ENCODE results near the gene LALBA. TPM values are rescaled to one million over a fixed set of nuclear protein-coding genes. Genes with fewer than 3 reads are reported as not detected.

The LALBA gene
- not detected for polyA plus RNA-seq (ENCODE audit: low read depth in 6 of 6)

GRCh38 chr12:48569946-48570345, at the start of gene LALBA:
Gene LALBA (minus strand): TSS chr12:48570046. CDS start chr12:48570020, 26 bp downstream.
- Mint-ChIP-seq H3K36me3 (no peaks in the 10 kb centered on the region), H3K27me3 (peaks cover 39 to 55% (median 41%) of the 10 kb centered on the region in 3 donors), H3K4me1 (peaks cover 0 to 6% (median 0%) of the 10 kb centered on the region in 3 donors), H3K27ac (no peak within 1 kb of the TSS), H3K4me3 (no peak within 1 kb of the TSS), H3K9me3 (no peaks in the 10 kb centered on the region)
- no peak for ATAC-seq (ENCODE audit: low read depth in 2 of 2)
- DNase-seq, result no peak

GRCh38 chr12:48618541-48618940, 48.7 kb upstream of the LALBA start:
- DNase-seq, result peak; percentile 54
- Mint-ChIP-seq H3K36me3 (peaks cover 0 to 16% of the 10 kb centered on the region in 2 donors), H3K9me3 (peaks cover 7 to 25% (median 16%) of the 10 kb centered on the region in 7 donors), H3K27ac (no peak overlapping the region), H3K4me1 (no peaks in the 10 kb centered on the region), H3K4me3 (no peak overlapping the region), H3K27me3 (peaks cover 35 to 60% (median 60%) of the 10 kb centered on the region in 3 donors)
- peak; percentile 69 to 80 for ATAC-seq (ENCODE audit: low read depth in 2 of 2)

GRCh38 chr12:48615681-48616080, 45.8 kb upstream of the LALBA start:
- Mint-ChIP-seq H3K27me3 (peaks cover 34 to 74% (median 65%) of the 10 kb centered on the region in 3 donors), H3K36me3 (peaks cover 5 to 22% of the 10 kb centered on the region in 2 donors), H3K4me3 (no peak overlapping the region), H3K4me1 (no peaks in the 10 kb centered on the region), H3K27ac (no peak overlapping the region), H3K9me3 (peaks cover 12 to 42% (median 32%) of the 10 kb centered on the region in 7 donors)
- DNase-seq (no peak), ATAC-seq (ENCODE audit: low read depth in 2 of 2) (no peak)

GRCh38 chr12:48613321-48613720, 43.5 kb upstream of the LALBA start:
- peaks cover 12 to 58% (median 45%) of the 10 kb centered on the region in 7 donors for H3K9me3 Mint-ChIP-seq

GRCh38 chr12:48602192-48602989, 32.5 kb upstream of the LALBA start:
- H3K27me3 Mint-ChIP-seq, result peaks cover 24 to 37% (median 27%) of the 10 kb centered on the region in 3 donors
- H3K36me3 Mint-ChIP-seq, result peaks cover 0 to 24% of the 10 kb centered on the region in 2 donors
- no peak for ATAC-seq (ENCODE audit: low read depth in 2 of 2)
- H3K27ac Mint-ChIP-seq, result no peak overlapping the region
- H3K4me3 Mint-ChIP-seq, result no peak overlapping the region
- H3K9me3 Mint-ChIP-seq, result peaks cover 20 to 66% (median 41%) of the 10 kb centered on the region in 7 donors
- DNase-seq, result no peak
- H3K4me1 Mint-ChIP-seq, result no peaks in the 10 kb centered on the region

More at GRCh38 chr12:48613321-48613720, 43.5 kb upstream of the LALBA start:
- ATAC-seq (ENCODE audit: low read depth in 2 of 2) (no peak), DNase-seq (no peak)
- Mint-ChIP-seq H3K27me3 (peaks cover 22 to 61% (median 45%) of the 10 kb centered on the region in 3 donors), H3K4me3 (no peak overlapping the region), H3K4me1 (no peaks in the 10 kb centered on the region), H3K27ac (no peak overlapping the region), H3K36me3 (peaks cover 9 to 22% of the 10 kb centered on the region in 2 donors)

GRCh38 chr12:48601013-48601756, 31.3 kb upstream of the LALBA start:
- ATAC-seq (ENCODE audit: low read depth in 2 of 2) (no peak), DNase-seq (no peak)
- peaks cover 11 to 62% (median 37%) of the 10 kb centered on the region in 7 donors for H3K9me3 Mint-ChIP-seq
- peaks cover 24 to 37% (median 27%) of the 10 kb centered on the region in 3 donors for H3K27me3 Mint-ChIP-seq
- peaks cover 0 to 13% of the 10 kb centered on the region in 2 donors for H3K36me3 Mint-ChIP-seq
- H3K4me1 Mint-ChIP-seq, result no peaks in the 10 kb centered on the region
- no peak overlapping the region for H3K4me3 Mint-ChIP-seq
- no peak overlapping the region for H3K27ac Mint-ChIP-seq

- ATAC-seq (ENCODE audit: low read depth in 2 of 2), result no peak
- H3K27ac Mint-ChIP-seq, result peak overlapping the region in 1 of 6 donors; percentile 4
- H3K27me3 Mint-ChIP-seq, result peaks cover 24 to 37% (median 27%) of the 10 kb centered on the region in 3 donors
- H3K4me3 Mint-ChIP-seq, result no peak overlapping the region
- H3K4me1 Mint-ChIP-seq, result no peaks in the 10 kb centered on the region
- peaks cover 11 to 57% (median 33%) of the 10 kb centered on the region in 7 donors for H3K9me3 Mint-ChIP-seq
- DNase-seq, result no peak
- H3K36me3 Mint-ChIP-seq, result peaks cover 0 to 12% of the 10 kb centered on the region in 2 donors
These were observed 30.7 kb upstream of the LALBA start for GRCh38 chr12:48600552-48600951.

GRCh38 chr12:48592591-48593086, 22.8 kb upstream of the LALBA start:
- no peaks in the 10 kb centered on the region for H3K4me1 Mint-ChIP-seq
- no peaks in the 10 kb centered on the region for H3K36me3 Mint-ChIP-seq
- no peak for DNase-seq
- no peak overlapping the region for H3K27ac Mint-ChIP-seq
- no peak for ATAC-seq (ENCODE audit: low read depth in 2 of 2)
- peaks cover 0 to 16% (median 9%) of the 10 kb centered on the region in 7 donors for H3K9me3 Mint-ChIP-seq
- H3K4me3 Mint-ChIP-seq, result no peak overlapping the region
- H3K27me3 Mint-ChIP-seq, result peaks cover 19 to 42% (median 20%) of the 10 kb centered on the region in 3 donors

GRCh38 chr12:48586361-48586760, 16.5 kb upstream of the LALBA start:
- DNase-seq, result no peak
- Mint-ChIP-seq H3K9me3 (peaks cover 0 to 2% (median 0%) of the 10 kb centered on the region in 7 donors), H3K27ac (no peak overlapping the region), H3K4me1 (no peaks in the 10 kb centered on the region), H3K4me3 (no peak overlapping the region), H3K27me3 (peaks cover 24 to 56% (median 44%) of the 10 kb centered on the region in 3 donors), H3K36me3 (no peaks in the 10 kb centered on the region)
- ATAC-seq (ENCODE audit: low read depth in 2 of 2), result no peak

- Mint-ChIP-seq H3K27me3 (peaks cover 24 to 44% (median 44%) of the 10 kb centered on the region in 3 donors), H3K36me3 (no peaks in the 10 kb centered on the region), H3K9me3 (peaks cover 0 to 2% (median 0%) of the 10 kb centered on the region in 7 donors), H3K4me1 (no peaks in the 10 kb centered on the region), H3K4me3 (no peak overlapping the region), H3K27ac (no peak overlapping the region)
- no peak for DNase-seq
- ATAC-seq (ENCODE audit: low read depth in 2 of 2), result no peak
These were observed 13.9 kb upstream of the LALBA start for GRCh38 chr12:48583728-48584127.

GRCh38 chr12:48580831-48581230, 11.0 kb upstream of the LALBA start:
- H3K9me3 Mint-ChIP-seq, result peaks cover 0 to 2% (median 0%) of the 10 kb centered on the region in 7 donors
- DNase-seq (no peak), ATAC-seq (ENCODE audit: low read depth in 2 of 2) (no peak)
- H3K27me3 Mint-ChIP-seq, result peaks cover 18 to 24% (median 21%) of the 10 kb centered on the region in 3 donors
- no peak overlapping the region for H3K4me3 Mint-ChIP-seq
- no peak overlapping the region for H3K27ac Mint-ChIP-seq
- no peaks in the 10 kb centered on the region for H3K4me1 Mint-ChIP-seq
- no peaks in the 10 kb centered on the region for H3K36me3 Mint-ChIP-seq

GRCh38 chr12:48572326-48572725, 2.5 kb upstream of the LALBA start:
- no peak overlapping the region for H3K4me3 Mint-ChIP-seq
- H3K36me3 Mint-ChIP-seq, result no peaks in the 10 kb centered on the region
- no peaks in the 10 kb centered on the region for H3K9me3 Mint-ChIP-seq
- H3K4me1 Mint-ChIP-seq, result peaks cover 0 to 6% (median 0%) of the 10 kb centered on the region in 3 donors
- DNase-seq (no peak), ATAC-seq (ENCODE audit: low read depth in 2 of 2) (no peak)
- H3K27me3 Mint-ChIP-seq, result peaks cover 29 to 45% (median 43%) of the 10 kb centered on the region in 3 donors
- H3K27ac Mint-ChIP-seq, result no peak overlapping the region

GRCh38 chr12:48567731-48568130, 2.1 kb downstream of the LALBA start:
- Mint-ChIP-seq H3K27ac (no peak overlapping the region), H3K27me3 (peaks cover 39 to 51% (median 40%) of the 10 kb centered on the region in 3 donors), H3K4me1 (peaks cover 0 to 6% (median 0%) of the 10 kb centered on the region in 3 donors), H3K9me3 (no peaks in the 10 kb centered on the region), H3K4me3 (no peak overlapping the region), H3K36me3 (no peaks in the 10 kb centered on the region)
- DNase-seq, result no peak
- ATAC-seq (ENCODE audit: low read depth in 2 of 2), result no peak
